GM19452 (cell line): ENCODE measurements around the gene CYGB.

ENCODE experiments used
- ATAC-seq: cut with Tn5 transposase; IDR thresholded peaks from one replicate; pipeline ENCODE4 v1.9.1; 2021; ENCODE audit not compliant: unreplicated experiment

Gene CYGB

GRCh38 chr17:76550712-76551615, 13.5 kb upstream of the CYGB start:
- no peak for ATAC-seq

GRCh38 chr17:76549539-76549938, 12.0 kb upstream of the CYGB start:
- ATAC-seq, result no peak

- ATAC-seq, result no peak
These were observed 11.7 kb upstream of the CYGB start for GRCh38 chr17:76549215-76549518.

GRCh38 chr17:76548378-76549214, 11.1 kb upstream of the CYGB start:
- no peak for ATAC-seq

- no peak for ATAC-seq
These were observed 10.2 kb upstream of the CYGB start for GRCh38 chr17:76547642-76548202.

- no peak for ATAC-seq
These were observed 9.7 kb upstream of the CYGB start for GRCh38 chr17:76547183-76547641.

GRCh38 chr17:76546556-76547182, 9.2 kb upstream of the CYGB start:
- ATAC-seq, result no peak

- no peak for ATAC-seq
These were observed 8.5 kb upstream of the CYGB start for GRCh38 chr17:76545918-76546555.

GRCh38 chr17:76544546-76545365, 7.2 kb upstream of the CYGB start:
- no peak for ATAC-seq

GRCh38 chr17:76543826-76544545, 6.5 kb upstream of the CYGB start:
- no peak for ATAC-seq

GRCh38 chr17:76543482-76543825, 5.9 kb upstream of the CYGB start:
- ATAC-seq, result no peak

GRCh38 chr17:76542984-76543383, 5.5 kb upstream of the CYGB start:
- no peak for ATAC-seq

- no peak for ATAC-seq
These were observed 5.1 kb upstream of the CYGB start for GRCh38 chr17:76542566-76542971.

GRCh38 chr17:76541739-76542454, 4.4 kb upstream of the CYGB start:
- no peak for ATAC-seq

- no peak for ATAC-seq
These were observed 3.1 kb upstream of the CYGB start for GRCh38 chr17:76540381-76541300.

GRCh38 chr17:76539631-76540271, 2.2 kb upstream of the CYGB start, which contains the start of gene PRCD:
Gene PRCD, plus strand, starts transcription at chr17:76540044. Its CDS starts 98 bp downstream, at chr17:76540142.
- ATAC-seq, result no peak

- ATAC-seq, result no peak
These were observed 1.5 kb upstream of the CYGB start for GRCh38 chr17:76538941-76539570.
